NAMALWA (cell line): ENCODE data around the gene RAB40B.

ENCODE experiments used
- DNase-seq: peaks from one replicate; pipeline ENCODE4 v3.0.0-alpha.2; 2015; ENCODE audit warnings: low spot score

Gene RAB40B

GRCh38 chr17:82716203-82717010 is 17.9 kb upstream of the RAB40B start, which contains the start of gene FN3KRP:
Gene FN3KRP, plus strand, starts transcription at chr17:82716706. Its CDS starts 50 bp downstream, at chr17:82716756.
- DNase-seq, result peak; percentile 94

GRCh38 chr17:82713071-82713723 is 14.7 kb upstream of the RAB40B start:
- no peak for DNase-seq

GRCh38 chr17:82710499-82711232 is 12.2 kb upstream of the RAB40B start:
- DNase-seq, result no peak

- no peak for DNase-seq
These were observed 11.4 kb upstream of the RAB40B start for GRCh38 chr17:82709676-82710498.

- peak; percentile 51 for DNase-seq
These were observed 10.7 kb upstream of the RAB40B start for GRCh38 chr17:82709024-82709675.

- DNase-seq, result no peak
These were observed 7.3 kb upstream of the RAB40B start for GRCh38 chr17:82705756-82706155.

- no peak for DNase-seq
These were observed 6.4 kb upstream of the RAB40B start for GRCh38 chr17:82704886-82705285.

GRCh38 chr17:82703935-82704865 is 5.7 kb upstream of the RAB40B start:
- DNase-seq, result no peak

- DNase-seq, result no peak
These were observed 4.7 kb upstream of the RAB40B start for GRCh38 chr17:82703036-82703745.

- no peak for DNase-seq
These were observed 3.9 kb upstream of the RAB40B start for GRCh38 chr17:82702231-82702927.

- DNase-seq, result no peak
These were observed 1.1 kb upstream of the RAB40B start for GRCh38 chr17:82699551-82699950.

- DNase-seq, result no peak
These were observed 510 bp upstream of the RAB40B start for GRCh38 chr17:82698974-82699442.

GRCh38 chr17:82697808-82698064 is 762 bp downstream of the RAB40B start:
- no peak for DNase-seq

- DNase-seq, result no peak
These were observed 1.3 kb downstream of the RAB40B start for GRCh38 chr17:82696916-82697807.

GRCh38 chr17:82696259-82696658 is 2.2 kb downstream of the RAB40B start:
- no peak for DNase-seq

GRCh38 chr17:82694647-82695046 is 3.9 kb downstream of the RAB40B start:
- no peak for DNase-seq

- no peak for DNase-seq
These were observed 5.2 kb downstream of the RAB40B start for GRCh38 chr17:82693168-82693867.
